Fibroblast of lung (primary cell): ENCODE measurements around the gene UBAP1L. TPM values are rescaled to one million over a fixed set of nuclear protein-coding genes. Genes with fewer than 3 reads are reported as not detected.

Experiments used
- DNase-seq, 2 donors: peaks; one replicate each; pipeline versions ENCODE4 v3.0.0 to v3.0.0-alpha.2; 2010; ENCODE audit warnings: low read depth in 2 of 2
- H2AFZ ChIP-seq: 2 replicates; pipeline ENCODE4 v1.5.1; 2012; ENCODE audit warnings: low read length, control low read depth, inconsistent platforms
- H3K27ac ChIP-seq: 2 replicates; pipeline ENCODE4 v1.5.1; 2011; ENCODE audit warnings: low read length, control low read depth; ENCODE audit not compliant: insufficient read depth
- H3K27me3 ChIP-seq: 2 replicates; pipeline ENCODE4 v1.5.1; 2011; ENCODE audit warnings: mild to moderate bottlenecking, low read length; ENCODE audit not compliant: control insufficient read depth, insufficient read depth
- H3K36me3 ChIP-seq: 2 replicates; pipeline ENCODE4 v1.5.1; 2011; ENCODE audit warnings: low read length; ENCODE audit not compliant: control insufficient read depth, insufficient read depth
- H3K4me1 ChIP-seq: 2 replicates; pipeline ENCODE4 v1.5.1; 2011; ENCODE audit warnings: low read length; ENCODE audit not compliant: control insufficient read depth, insufficient read depth; ENCODE audit errors: extremely low read depth
- H3K4me2 ChIP-seq: 2 replicates; pipeline ENCODE4 v1.5.1; 2011; ENCODE audit warnings: low read length, control low read depth; ENCODE audit not compliant: insufficient read depth; ENCODE audit errors: extremely low read depth
- H3K4me3 ChIP-seq, 4 experiments: fragments of 200-600 bp in 1 of 4; sonication (generic) in 1 of 4; replicated peaks in 1 of 4; 2 replicates each; pipeline ENCODE4 v1.5.1; 2011 to 2016; ENCODE audit warnings: low read length in 4 of 4, low read depth in 3 of 4, mild to moderate bottlenecking in 3 of 4, control low read depth in 2 of 4, inconsistent platforms in 1 of 4, mixed read lengths in 1 of 4; ENCODE audit not compliant: insufficient read depth in 1 of 4; ENCODE audit errors: control extremely low read depth in 1 of 4
- H3K79me2 ChIP-seq: 2 replicates; pipeline ENCODE4 v1.5.1; 2012; ENCODE audit warnings: mild to moderate bottlenecking, low read length, inconsistent platforms; ENCODE audit not compliant: control insufficient read depth, insufficient read depth
- H3K9ac ChIP-seq: 2 replicates; pipeline ENCODE4 v1.5.1; 2011; ENCODE audit warnings: mild to moderate bottlenecking, low read length, control low read depth; ENCODE audit not compliant: insufficient read depth
- H3K9me3 ChIP-seq: 2 replicates; pipeline ENCODE4 v1.5.1; 2012; ENCODE audit warnings: low read depth, low read length; ENCODE audit not compliant: control insufficient read depth, insufficient read depth
- H4K20me1 ChIP-seq: 2 replicates; pipeline ENCODE4 v1.5.1; 2011; ENCODE audit warnings: low read length; ENCODE audit not compliant: control insufficient read depth, insufficient read depth; ENCODE audit errors: extremely low read depth
- EZH2 ChIP-seq: IDR thresholded peaks from 2 replicates; pipeline ENCODE4 v1.5.1; 2012; ENCODE audit warnings: low read length, control low read depth, mild to moderate bottlenecking; ENCODE audit errors: missing control alignments
- polyA plus RNA-seq, 2 donors: library from polyadenylated mRNA; depleted of rRNA in 1 of 2; stranded (reverse) in 1 of 2; unstranded in 1 of 2; fragments of >200 nt; gene quantifications; 2 replicates each; pipeline ENCODE4 v1.2.1, GENCODE V29; 2011 to 2012; ENCODE audit warnings: missing spikeins in 1 of 2
- total RNA-seq: library from RNA; depleted of rRNA; stranded (reverse); fragments of >200 nt; gene quantifications from 2 replicates; pipeline ENCODE4 v1.2.1, GENCODE V29; 2014
- TF ChIP-seq, protein P1 (sequence below), 2 donors: IDR thresholded peaks in 1 of 2; conservative IDR thresholded peaks in 1 of 2; 1 replicate in 1 of 2; 2 replicates in 1 of 2; pipeline ENCODE4 v1.5.1; 2011 to 2012; ENCODE audit warnings: low read length in 2 of 2, control low read depth in 1 of 2, inconsistent platforms in 1 of 2, low read depth in 1 of 2, mild to moderate bottlenecking in 1 of 2

Gene UBAP1L
- total and polyA plus RNA-seq, 2 donors (not counting 1 experiment from before 2014, with no cell fraction given) = 0.33 to 0.99 TPM

GRCh38 chr15:65059369-65059750 lies 55.6 kb downstream of the UBAP1L start:
- no peak overlapping the region for H3K9ac ChIP-seq
- H3K36me3 ChIP-seq = peaks cover 2% of the 10 kb centered on the region
- no peaks in the 10 kb centered on the region for H4K20me1 ChIP-seq
- no peak overlapping the region for H3K27ac ChIP-seq
- H3K9me3 ChIP-seq = no peaks in the 10 kb centered on the region
- H3K4me2 ChIP-seq = no peak overlapping the region
- no peak for TF ChIP-seq EZH2
- TF ChIP-seq, protein P1, sequence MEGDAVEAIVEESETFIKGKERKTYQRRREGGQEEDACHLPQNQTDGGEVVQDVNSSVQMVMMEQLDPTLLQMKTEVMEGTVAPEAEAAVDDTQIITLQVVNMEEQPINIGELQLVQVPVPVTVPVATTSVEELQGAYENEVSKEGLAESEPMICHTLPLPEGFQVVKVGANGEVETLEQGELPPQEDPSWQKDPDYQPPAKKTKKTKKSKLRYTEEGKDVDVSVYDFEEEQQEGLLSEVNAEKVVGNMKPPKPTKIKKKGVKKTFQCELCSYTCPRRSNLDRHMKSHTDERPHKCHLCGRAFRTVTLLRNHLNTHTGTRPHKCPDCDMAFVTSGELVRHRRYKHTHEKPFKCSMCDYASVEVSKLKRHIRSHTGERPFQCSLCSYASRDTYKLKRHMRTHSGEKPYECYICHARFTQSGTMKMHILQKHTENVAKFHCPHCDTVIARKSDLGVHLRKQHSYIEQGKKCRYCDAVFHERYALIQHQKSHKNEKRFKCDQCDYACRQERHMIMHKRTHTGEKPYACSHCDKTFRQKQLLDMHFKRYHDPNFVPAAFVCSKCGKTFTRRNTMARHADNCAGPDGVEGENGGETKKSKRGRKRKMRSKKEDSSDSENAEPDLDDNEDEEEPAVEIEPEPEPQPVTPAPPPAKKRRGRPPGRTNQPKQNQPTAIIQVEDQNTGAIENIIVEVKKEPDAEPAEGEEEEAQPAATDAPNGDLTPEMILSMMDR (conservative IDR thresholded peaks at IDR 0.05 in 1 of 2, IDR thresholded peaks at IDR 0.05 in 1 of 2; ENCODE audit: low read depth in 1 of 2, low read length in 2 of 2) = no peak
- no peak for DNase-seq
- H3K79me2 ChIP-seq = no peaks in the 10 kb centered on the region
- H3K4me1 ChIP-seq = peaks cover 19% of the 10 kb centered on the region
- H3K4me3 ChIP-seq = no peak overlapping the region
- no peak overlapping the region for H2AFZ ChIP-seq
- H3K27me3 ChIP-seq = no peaks in the 10 kb centered on the region

- no peak overlapping the region for H3K4me2 ChIP-seq
- peaks cover 19% of the 10 kb centered on the region for H3K4me1 ChIP-seq
- DNase-seq = no peak
Measured at GRCh38 chr15:65058394-65059368, 56.3 kb downstream of the UBAP1L start.

DNA sequence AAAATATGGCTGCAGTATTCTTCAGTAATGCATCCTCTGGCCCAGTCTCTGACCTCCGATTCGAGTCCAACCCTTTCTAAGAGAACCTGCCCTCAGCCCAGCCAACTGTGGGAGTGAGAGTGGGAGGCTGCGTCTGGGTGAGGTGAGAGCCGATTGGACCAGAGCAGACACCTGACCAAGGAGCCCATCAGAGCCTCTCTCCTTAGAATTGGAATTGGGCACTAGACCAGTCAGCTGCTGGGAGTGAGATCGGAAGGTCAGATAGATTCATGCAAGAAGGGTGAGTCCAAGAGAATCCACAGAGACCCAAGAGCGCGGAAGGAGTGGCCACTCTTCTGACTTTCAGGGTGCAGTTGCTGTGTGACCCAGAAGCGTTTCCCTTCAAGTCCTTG lies 57.5 kb downstream of the UBAP1L start:
- no peak overlapping the region for H3K27ac ChIP-seq
- H3K36me3 ChIP-seq = peaks cover 2% of the 10 kb centered on the region
- H2AFZ ChIP-seq = no peak overlapping the region
- H3K79me2 ChIP-seq = no peaks in the 10 kb centered on the region
- H4K20me1 ChIP-seq = no peaks in the 10 kb centered on the region
- H3K4me3 ChIP-seq = no peak overlapping the region
- no peaks in the 10 kb centered on the region for H3K27me3 ChIP-seq
- no peak for DNase-seq
- peaks cover 19% of the 10 kb centered on the region for H3K4me1 ChIP-seq
- H3K9ac ChIP-seq = no peak overlapping the region
- no peak overlapping the region for H3K4me2 ChIP-seq
- no peak for TF ChIP-seq EZH2
- TF ChIP-seq, protein P1 (conservative IDR thresholded peaks at IDR 0.05 in 1 of 2, IDR thresholded peaks at IDR 0.05 in 1 of 2; ENCODE audit: low read depth in 1 of 2, low read length in 2 of 2) = no peak
- H3K9me3 ChIP-seq = no peaks in the 10 kb centered on the region

More at GRCh38 chr15:65058394-65059368, 56.3 kb downstream of the UBAP1L start:
- Histone ChIP-seq H4K20me1 (no peaks in the 10 kb centered on the region), H3K4me3 (no peak overlapping the region), H2AFZ (no peak overlapping the region), H3K79me2 (no peaks in the 10 kb centered on the region), H3K9ac (no peak overlapping the region), H3K9me3 (no peaks in the 10 kb centered on the region), H3K36me3 (peaks cover 2% of the 10 kb centered on the region), H3K27me3 (no peaks in the 10 kb centered on the region), H3K27ac (no peak overlapping the region)
- TF ChIP-seq, protein P1 (conservative IDR thresholded peaks at IDR 0.05 in 1 of 2, IDR thresholded peaks at IDR 0.05 in 1 of 2; ENCODE audit: low read depth in 1 of 2, low read length in 2 of 2) = no peak
- TF ChIP-seq EZH2 = no peak
